K562 (cell line): Measurements from ENCODE around the gene PRKCB. TPM values are rescaled to one million over a fixed set of nuclear protein-coding genes. Genes with fewer than 3 reads are reported as not detected.

Experiments
- CBFA2T3 ChIP-seq: fragments of 450-650 bp; IDR thresholded peaks from 2 replicates; pipeline ENCODE4 v1.6.1; 2017
- MGA ChIP-seq: fragments of 450-650 bp; IDR thresholded peaks from 2 replicates; pipeline ENCODE4 v1.6.1; 2016; ENCODE audit warnings: mild to moderate bottlenecking, moderate library complexity
- TAL1 ChIP-seq: fragments of 450-650 bp; IDR thresholded peaks from 2 replicates; pipeline ENCODE4 v1.6.1; 2016; ENCODE audit warnings: mild to moderate bottlenecking
- TCF7L2 ChIP-seq: fragments of 150-350 bp; IDR thresholded peaks from 2 replicates; pipeline ENCODE4 v1.6.1; 2016; ENCODE audit warnings: low read depth, mild to moderate bottlenecking, low read length, moderate library complexity
- ZNF785 ChIP-seq: fragments of 250-450 bp; sonication (Bioruptor Pico); IDR thresholded peaks from 2 replicates; pipeline ENCODE4 v1.4.0; 2020; ENCODE audit warnings: mild to moderate bottlenecking
- polyA plus RNA-seq, 8 experiments: library from polyadenylated mRNA; depleted of rRNA in 4 of 8; stranded (reverse) in 5 of 8; unstranded in 3 of 8; fragments of >200 nt; fragmentation: Nextera tagmentation in 2 of 8; fragmentation: Illumina TruSeq in 1 of 8; extraction: Ambion mirVana in 2 of 8; extraction: Trizol in 1 of 8; gene quantifications; 2 replicates each; pipeline versions ENCODE4 v1.2.1 to v1.2.3, GENCODE V29; 2011 to 2014; ENCODE audit warnings: inconsistent platforms in 1 of 8, missing spikeins in 1 of 8
- total RNA-seq, 7 experiments: library from RNA; depleted of rRNA in 6 of 7; stranded (reverse); fragments of >200 nt in 6 of 7; fragmentation: Illumina TruSeq in 2 of 7; extraction: Trizol in 2 of 7; gene quantifications; 2 replicates each; pipeline versions ENCODE4 v1.2.1 to v1.2.3, GENCODE V29; 2011 to 2021; ENCODE audit warnings: low replicate concordance in 1 of 7
- TF ChIP-seq, protein P1 (sequence below), 2 experiments: fragments of 450-650 bp; IDR thresholded peaks; 2 replicates each; pipeline ENCODE4 v1.6.1; 2016; ENCODE audit warnings: mild to moderate bottlenecking in 2 of 2, borderline replicate concordance in 1 of 2, low read depth in 1 of 2, moderate library complexity in 1 of 2
- TF ChIP-seq, protein P2 (sequence below): fragments of 200-800 bp; sonication (Bioruptor generic); IDR thresholded peaks from 2 replicates; pipeline ENCODE4 v1.6.1; 2017; ENCODE audit warnings: missing genetic modification characterization, missing compliant biosample characterization

Gene PRKCB
- total and polyA plus RNA-seq, 9 of the 15 experiments (the other 6 are each of a cell fraction or from before 2014, with no cell fraction given) = 49.9 to 276 (median 148) TPM

DNA sequence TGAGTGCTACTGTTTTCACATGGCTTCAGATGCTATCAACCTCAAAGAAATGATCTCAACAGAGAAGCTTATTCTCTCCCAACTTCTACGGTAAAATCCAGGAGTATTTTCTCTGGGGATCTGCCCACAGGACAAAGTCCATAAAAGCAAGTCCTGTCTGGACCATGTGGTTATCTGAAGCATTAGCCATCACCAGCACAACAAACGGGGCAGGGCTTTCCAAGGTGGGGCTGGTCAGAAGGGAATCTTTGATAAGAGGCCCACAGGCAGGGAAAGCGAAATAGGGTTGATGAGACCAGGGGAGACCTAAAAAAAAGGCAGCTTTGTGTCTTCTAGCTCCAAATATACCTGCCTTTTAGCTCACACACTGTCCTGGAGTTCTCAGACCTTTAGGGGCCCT lies 381.7 kb downstream of the PRKCB start (continued):
- TF ChIP-seq MGA = no peak
- TF ChIP-seq, protein P1, sequence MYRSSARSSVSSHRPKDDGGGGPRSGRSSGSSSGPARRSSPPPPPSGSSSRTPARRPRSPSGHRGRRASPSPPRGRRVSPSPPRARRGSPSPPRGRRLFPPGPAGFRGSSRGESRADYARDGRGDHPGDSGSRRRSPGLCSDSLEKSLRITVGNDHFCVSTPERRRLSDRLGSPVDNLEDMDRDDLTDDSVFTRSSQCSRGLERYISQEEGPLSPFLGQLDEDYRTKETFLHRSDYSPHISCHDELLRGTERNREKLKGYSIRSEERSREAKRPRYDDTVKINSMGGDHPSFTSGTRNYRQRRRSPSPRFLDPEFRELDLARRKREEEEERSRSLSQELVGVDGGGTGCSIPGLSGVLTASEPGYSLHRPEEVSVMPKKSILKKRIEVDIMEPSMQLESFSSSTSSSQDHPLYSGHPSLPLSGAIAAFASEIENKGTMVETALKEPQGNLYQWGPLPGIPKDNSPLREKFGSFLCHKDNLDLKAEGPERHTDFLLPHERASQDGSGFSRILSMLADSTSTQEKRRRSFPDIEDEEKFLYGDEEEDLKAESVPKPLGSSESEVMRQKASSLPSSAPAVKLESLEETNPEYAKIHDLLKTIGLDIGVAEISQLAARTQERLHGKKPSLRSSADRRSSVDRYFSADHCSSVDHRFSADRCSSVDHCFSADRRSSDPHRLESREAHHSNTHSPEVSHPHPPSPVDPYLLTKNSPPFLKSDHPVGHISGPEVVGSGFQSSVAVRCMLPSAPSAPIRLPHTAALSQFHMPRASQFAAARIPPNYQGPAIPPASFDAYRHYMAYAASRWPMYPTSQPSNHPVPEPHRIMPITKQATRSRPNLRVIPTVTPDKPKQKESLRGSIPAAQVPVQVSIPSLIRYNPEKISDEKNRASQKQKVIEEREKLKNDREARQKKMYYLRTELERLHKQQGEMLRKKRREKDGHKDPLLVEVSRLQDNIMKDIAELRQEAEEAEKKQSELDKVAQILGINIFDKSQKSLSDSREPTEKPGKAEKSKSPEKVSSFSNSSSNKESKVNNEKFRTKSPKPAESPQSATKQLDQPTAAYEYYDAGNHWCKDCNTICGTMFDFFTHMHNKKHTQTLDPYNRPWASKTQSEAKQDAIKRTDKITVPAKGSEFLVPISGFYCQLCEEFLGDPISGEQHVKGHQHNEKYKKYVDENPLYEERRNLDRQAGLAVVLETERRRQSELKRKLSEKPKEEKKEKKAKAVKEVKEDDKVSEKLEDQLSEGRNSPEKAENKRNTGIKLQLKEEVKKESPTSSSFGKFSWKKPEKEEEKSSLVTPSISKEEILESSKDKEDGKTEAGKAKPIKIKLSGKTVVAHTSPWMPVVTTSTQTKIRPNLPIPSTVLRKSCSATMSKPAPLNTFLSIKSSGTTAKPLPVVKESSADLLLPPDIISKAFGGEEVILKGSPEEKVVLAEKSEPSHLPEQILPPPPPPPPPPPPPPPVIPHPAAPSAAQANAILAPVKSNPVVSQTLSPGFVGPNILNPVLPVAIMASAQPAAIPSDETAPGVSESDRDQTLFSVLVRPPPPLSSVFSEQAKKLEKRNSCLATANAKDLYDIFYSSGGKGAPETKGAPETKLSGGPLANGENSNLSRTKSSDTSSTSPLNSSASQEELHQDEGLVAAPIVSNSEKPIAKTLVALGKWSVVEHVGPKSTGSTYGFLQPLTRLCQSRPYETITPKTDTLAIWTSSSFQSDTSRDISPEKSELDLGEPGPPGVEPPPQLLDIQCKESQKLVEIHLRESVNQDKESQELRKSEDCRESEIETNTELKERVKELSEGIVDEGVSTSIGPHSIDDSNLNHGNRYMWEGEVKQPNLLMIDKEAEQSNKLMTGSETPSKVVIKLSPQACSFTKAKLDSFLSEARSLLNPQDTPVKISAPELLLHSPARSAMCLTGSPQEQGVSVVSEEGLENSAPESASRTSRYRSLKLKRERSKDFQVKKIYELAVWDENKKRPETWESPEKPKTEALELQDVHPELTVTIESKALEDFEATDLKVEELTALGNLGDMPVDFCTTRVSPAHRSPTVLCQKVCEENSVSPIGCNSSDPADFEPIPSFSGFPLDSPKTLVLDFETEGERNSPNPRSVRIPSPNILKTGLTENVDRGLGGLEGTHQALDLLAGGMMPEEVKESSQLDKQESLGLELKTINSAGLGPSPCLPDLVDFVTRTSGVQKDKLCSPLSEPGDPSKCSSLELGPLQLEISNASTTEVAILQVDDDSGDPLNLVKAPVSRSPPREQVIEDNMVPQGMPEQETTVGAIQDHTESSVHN (IDR thresholded peaks at IDR 0.05; ENCODE audit: borderline replicate concordance in 1 of 2, low read depth in 1 of 2) = no peak
- no peak for TF ChIP-seq TCF7L2
- no peak for TF ChIP-seq ZNF785 (CRISPR knock-in tag)
- TF ChIP-seq TAL1 = peak; percentile 79
- TF ChIP-seq, protein P2, sequence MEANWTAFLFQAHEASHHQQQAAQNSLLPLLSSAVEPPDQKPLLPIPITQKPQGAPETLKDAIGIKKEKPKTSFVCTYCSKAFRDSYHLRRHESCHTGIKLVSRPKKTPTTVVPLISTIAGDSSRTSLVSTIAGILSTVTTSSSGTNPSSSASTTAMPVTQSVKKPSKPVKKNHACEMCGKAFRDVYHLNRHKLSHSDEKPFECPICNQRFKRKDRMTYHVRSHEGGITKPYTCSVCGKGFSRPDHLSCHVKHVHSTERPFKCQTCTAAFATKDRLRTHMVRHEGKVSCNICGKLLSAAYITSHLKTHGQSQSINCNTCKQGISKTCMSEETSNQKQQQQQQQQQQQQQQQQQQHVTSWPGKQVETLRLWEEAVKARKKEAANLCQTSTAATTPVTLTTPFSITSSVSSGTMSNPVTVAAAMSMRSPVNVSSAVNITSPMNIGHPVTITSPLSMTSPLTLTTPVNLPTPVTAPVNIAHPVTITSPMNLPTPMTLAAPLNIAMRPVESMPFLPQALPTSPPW (CRISPR knock-in tag) = no peak
- TF ChIP-seq CBFA2T3 = peak; percentile 81
